H54 (cell line): ENCODE results near the gene SYNE3.

Source experiments
- DNase-seq: peaks from one replicate; pipeline ENCODE4 v3.0.0; 2011; ENCODE audit warnings: low spot score, mixed read lengths; ENCODE audit not compliant: insufficient read length
- FAIRE-seq: peaks from 3 replicates; lab custom pipeline; 2011; peaks lifted over from hg19 to GRCh38; lab: Jason Lieb, UNC
- POLR2A ChIP-seq: IDR thresholded peaks from 2 replicates; pipeline ENCODE4 v1.6.1; 2011; ENCODE audit warnings: low read depth, mild to moderate bottlenecking, low read length

Gene SYNE3

DNA sequence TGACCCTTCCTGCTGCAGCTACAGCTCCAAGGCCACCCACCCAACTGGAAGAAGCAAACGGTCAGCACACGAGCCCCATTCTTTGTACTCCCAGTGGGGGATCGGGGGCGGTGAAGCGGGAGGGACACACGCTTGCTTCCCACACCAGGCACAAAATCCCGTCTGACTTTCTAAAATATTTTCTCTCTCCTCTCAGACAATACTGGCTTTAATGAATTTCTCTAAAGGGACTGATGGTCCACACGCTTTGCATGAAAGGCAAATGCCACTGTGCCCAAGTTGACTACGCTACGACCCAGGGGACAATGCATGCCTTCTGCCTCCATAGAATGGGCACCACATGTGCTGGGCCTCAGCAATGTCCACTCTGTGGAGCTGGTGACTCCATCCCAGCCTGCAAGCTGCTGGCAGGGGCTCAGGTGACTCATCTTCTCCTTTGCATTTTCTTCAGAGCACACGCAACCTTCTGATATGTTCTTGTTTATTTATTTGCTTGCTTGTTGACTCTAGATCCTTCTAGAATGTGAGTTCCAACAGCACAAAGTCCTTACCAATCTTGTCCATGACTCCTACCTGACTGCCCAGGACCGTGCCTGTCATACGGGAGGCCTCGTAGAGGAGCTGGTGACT lies 15.6 kb downstream of the SYNE3 start:
- FAIRE-seq: peak; percentile 96
- no peak for TF ChIP-seq POLR2A
- peak; percentile 67 for DNase-seq

DNA sequence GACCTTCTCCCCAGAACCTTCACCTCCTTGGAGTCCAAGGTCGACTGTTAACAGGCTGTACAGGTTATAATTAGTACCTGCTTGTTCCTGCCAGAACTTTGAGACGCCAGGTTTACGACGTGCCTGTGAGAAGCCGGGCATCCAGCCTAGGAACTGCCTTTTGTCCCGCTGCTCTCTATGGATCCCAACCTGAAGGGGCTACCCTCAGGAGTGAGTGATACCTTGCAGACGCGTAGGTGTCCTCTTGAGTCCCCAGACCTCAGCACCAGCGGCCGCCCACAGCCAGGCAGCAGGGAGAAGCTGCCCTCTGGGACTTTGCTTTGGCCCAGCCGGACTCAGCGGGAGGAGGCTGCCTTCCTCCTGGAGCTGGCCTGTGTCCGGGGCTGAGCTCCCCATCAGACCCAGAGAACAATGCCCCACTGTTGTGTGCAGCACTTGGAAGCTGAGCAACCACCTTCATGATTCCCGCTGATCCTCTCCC lies 16.2 kb downstream of the SYNE3 start:
- no peak for FAIRE-seq
- no peak for TF ChIP-seq POLR2A
- DNase-seq: no peak

DNA sequence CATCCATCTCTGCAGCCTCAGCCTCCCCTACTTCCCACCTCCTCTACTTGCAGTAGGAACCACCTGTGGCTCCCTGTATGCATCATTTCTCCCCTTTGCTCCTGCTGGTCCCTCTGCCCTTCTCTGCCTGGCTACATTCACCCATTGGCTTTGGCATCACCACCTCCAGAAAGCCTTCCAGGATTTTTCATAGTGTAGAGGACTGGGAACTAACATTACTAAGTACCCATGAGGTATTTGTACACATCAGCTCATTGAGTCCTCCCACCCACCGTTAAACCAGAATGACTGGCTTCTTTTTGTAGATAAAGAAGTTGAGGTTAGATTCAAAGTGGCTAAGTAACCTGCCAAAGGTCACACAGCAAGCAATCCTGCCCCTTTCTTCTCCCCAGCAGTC lies 17.1 kb downstream of the SYNE3 start:
- no peak for DNase-seq

DNA sequence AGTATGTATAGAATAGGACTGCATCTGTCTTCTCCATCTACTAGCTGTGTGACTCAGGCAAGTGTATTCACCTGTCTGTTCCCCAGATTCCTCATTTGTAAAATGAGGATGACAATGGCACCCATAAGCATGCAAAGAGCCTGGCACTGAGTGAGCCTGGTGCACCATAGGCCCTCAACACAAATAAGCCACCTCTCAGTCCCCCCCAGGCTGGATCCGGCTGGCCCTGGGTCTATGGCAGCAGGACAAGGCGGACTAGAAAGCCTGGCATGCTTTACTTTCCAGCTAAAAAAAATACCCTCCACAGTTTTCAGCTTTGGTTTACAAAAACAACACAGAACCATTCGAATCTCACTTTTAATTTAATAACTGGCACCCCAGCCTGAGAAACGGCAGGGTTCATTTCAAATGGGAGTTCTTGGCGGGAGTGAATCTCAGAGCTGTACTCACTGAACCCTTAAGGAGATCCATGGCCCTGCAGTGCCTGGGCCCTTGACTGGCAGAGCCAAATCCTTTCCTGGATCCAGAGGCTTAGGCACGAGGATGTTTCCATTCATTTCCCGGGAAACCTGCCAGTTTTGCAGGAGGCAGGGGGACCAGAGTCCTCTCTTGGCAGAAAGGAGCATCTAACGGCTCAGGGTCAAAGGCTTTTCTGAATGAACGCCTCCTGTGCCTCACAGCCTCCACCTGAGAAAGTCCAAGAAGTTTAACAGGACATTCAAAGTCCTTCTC lies 17.7 kb downstream of the SYNE3 start:
- FAIRE-seq (no peak), DNase-seq (no peak)
- no peak for TF ChIP-seq POLR2A

More for the DNA sequence above, 17.1 kb downstream of the SYNE3 start:
- no peak for FAIRE-seq
- no peak for TF ChIP-seq POLR2A

DNA sequence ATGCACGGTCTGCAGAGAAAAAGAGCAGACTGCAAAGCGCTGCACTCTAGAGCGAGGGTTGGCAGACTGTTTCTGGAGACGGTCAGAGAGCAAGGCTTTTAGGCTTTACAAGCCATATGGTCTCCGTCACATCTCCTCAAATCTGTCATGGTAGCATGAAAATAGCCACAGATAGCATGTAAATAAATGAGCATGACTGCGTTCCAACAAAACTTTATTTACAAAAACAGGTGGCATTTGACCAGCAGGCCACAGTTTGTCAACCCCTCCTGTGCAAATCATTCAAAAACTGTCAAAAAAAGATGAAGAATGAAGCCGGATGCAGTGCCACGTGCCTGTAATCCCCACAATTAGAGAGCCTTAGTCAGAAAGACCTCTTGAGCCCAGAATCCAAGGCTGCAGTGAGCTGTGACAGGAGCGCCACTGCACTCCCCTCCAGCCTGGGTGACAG lies 18.9 kb downstream of the SYNE3 start:
- DNase-seq (no peak), FAIRE-seq (no peak)
- no peak for TF ChIP-seq POLR2A

DNA sequence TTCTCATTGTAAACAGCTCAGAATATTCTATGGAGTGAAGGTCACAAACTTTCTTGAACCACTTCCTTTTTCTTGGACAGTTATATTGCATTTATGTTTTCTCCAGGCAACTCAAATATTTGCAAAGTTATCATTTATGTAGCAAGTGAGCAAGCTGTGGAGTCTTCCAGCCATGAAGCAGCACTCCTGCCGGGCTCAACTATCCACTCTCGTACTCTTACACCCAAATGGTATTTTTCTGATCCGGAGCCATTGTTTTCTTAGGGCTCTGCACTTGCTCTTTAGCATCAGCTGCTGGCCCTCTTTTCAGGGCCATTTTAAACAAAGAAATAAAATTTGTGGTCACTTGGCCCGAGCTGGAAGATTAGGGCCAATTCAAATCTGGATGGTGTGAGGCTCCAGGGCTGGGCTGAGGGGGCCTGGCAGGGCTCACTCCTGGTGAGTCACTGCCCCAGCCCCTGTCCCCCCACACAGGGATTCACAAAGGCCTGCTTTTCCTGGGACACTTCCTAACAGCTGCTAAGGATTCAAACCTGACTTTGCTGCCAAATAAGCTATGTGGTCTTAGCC lies 19.7 kb downstream of the SYNE3 start:
- FAIRE-seq: no peak

DNA sequence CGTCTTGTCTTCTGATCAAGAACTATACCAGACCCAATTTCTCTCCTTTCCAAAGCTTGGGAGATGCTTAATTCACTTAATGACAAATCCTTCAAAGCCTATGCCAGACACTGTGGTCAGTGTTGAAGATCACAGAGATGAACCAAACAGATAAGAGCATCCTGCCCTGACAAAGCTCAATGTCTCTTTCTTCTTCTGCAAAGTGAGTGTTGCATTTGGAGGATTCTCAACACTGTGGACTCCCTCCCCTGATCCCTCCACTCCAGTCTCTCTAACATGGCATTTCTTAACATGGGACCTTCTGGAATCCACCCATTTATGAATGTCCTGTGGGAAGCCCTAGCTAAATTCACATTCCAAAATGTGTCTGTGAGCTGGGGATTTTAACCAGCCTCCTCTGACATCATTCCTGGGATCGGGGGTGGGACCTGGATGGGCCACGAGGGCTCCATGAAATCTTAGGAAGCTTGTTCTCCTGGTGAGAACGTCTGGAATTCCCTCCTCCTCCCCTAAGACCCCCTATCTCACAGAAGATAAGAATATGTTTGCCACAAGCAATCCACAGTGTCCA lies 20.3 kb downstream of the SYNE3 start:
- DNase-seq (no peak), FAIRE-seq (no peak)
- no peak for TF ChIP-seq POLR2A

More for the DNA sequence above, 19.7 kb downstream of the SYNE3 start:
- DNase-seq: no peak
- no peak for TF ChIP-seq POLR2A

DNA sequence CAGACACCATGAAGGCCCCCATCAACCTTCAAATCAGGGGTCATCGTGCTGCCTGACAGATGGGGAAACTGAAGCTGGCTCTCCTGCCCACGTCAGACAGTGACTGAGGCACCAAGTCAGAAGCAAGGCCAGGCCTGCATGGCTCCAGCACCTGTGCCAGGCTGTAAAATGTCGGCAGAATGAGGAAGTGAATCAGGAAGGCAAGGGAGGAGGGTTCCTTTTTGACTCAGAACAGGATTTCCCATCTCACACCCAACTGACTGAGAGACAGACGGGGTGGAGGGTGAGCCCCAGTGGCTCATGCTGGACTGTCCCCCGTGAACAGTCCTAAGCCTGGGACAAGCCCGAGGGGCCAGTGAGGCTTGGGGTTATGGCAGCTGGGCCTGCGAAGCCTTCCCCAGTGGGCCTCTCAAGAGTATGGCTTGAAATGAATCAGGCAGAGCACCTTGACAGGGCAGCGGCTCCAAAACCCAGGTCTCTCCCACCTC lies 20.9 kb downstream of the SYNE3 start:
- no peak for DNase-seq
- no peak for FAIRE-seq
- no peak for TF ChIP-seq POLR2A

DNA sequence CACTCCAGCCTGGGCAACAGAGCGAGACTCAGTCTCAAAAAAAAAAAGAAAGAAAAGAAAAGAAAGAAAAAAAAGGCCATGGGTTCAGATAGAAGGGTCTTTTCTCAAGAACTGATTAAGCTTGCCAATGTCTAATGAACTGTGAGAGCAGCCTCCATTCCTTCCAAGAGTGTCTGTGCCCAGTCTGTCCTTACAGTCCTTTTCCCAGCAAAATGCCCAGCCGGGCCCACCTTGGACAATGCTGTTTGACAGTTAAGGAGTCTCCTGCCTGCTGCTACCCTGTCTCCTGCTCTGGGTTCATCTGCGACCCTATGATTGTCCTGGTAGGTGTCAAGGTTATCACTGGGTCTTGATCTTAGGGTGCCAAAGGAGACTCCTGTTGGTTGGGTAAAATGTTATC lies 21.4 kb downstream of the SYNE3 start:
- FAIRE-seq (no peak), DNase-seq (no peak)
- TF ChIP-seq POLR2A: no peak

DNA sequence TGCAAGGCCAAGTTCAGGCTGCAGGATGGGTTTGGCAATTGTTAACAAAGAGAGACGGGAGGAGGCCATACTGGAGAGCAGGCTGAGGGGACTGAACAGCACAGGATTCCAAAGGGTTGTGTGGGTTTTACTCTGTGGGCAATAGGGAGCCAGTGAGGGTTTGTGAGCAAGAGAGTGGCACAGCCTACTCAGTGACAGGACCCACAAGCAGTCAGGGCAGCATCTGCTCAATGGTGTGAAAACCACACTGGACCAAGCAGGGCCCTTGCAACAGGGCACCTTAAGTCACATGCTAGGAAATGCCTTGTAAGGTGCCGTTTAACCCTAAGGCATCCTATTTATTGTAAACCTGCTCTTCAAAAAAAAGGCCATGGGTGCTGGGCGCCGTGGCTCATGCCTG lies 22.0 kb downstream of the SYNE3 start:
- FAIRE-seq: no peak

DNA sequence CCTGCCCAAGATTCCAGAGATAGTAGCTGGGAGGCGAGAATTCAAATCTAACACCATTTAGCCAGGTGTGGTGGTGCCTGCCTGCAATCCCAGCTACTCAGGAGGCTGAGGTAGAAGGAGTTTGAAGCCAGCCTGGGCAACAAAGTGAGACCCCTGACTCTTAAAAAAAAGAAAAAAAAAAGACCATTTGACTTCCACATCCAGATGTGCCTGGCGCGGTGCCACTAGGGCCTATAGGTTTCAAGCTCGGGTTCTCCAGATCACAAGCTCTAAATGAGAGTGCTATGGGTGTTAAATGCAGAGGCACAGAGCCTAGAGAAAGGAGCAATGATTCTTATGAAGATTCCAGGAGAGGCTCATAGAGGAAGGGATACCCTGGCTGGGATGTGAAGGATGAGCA lies 22.5 kb downstream of the SYNE3 start:
- DNase-seq: no peak
- TF ChIP-seq POLR2A: no peak
- no peak for FAIRE-seq

More for the DNA sequence above, 22.0 kb downstream of the SYNE3 start:
- no peak for DNase-seq
- TF ChIP-seq POLR2A: no peak

DNA sequence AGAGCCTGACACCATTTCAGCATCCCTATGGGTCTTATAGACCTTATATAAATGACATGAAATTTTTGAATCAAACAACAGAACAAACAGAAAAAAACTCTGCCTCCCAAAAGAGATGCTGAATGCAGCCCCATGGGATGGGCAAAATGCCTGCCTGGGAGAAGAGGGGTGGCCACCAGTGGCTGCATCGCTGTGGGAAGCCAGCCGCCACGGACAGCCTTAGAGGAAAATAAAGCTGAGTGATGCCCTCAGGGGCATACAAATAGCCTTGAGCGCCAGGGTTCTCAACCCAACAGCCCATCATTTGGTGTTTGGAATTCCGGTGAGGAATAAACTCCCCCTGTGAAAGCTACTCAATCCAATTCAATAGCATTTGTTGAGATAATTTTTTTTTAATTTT lies 22.9 kb downstream of the SYNE3 start:
- no peak for TF ChIP-seq POLR2A
- no peak for FAIRE-seq
- no peak for DNase-seq

DNA sequence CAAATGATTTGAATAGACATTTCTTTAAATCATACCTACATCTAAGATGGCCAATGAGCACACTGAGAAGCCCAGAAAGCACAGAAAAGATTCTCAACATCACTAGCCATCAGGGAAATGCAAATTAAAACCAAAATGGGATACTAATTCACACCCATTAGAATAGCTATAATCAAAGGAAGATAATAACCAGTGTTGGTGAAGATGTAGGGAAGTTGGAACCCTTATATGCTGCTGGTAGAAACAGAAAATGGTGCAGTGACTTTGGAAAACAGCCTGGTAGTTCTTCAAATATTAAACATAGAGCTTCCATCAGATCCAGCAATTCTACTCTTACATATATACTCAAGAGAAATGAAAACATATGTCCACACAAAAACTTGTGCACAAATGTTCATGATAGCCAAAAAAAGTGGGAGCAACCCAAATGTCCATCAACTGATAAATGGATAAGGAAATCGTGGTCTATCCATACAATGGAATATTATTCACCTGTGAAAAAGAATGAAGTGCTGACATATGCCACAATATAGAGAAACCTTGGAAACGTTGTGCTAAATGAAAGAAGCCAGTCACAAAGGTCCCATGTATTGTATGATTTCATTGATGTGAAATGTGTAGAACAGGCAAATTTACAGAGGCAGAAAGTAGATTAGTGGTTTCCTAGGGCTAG lies 24.4 kb downstream of the SYNE3 start:
- DNase-seq (no peak), FAIRE-seq (no peak)
- TF ChIP-seq POLR2A: no peak
